22Rv1 (cell line): ENCODE data around the gene DAAM2.

Experiments
- ZFX ChIP-seq: fragments of 450-650 bp; IDR thresholded peaks from 2 replicates; pipeline ENCODE4 v1.6.1; 2017; ENCODE audit warnings: antibody characterized with exemption, borderline replicate concordance
- TF ChIP-seq, protein P1 (sequence below): fragments of 450-650 bp; IDR thresholded peaks from 2 replicates; pipeline ENCODE4 v1.5.1; 2017; ENCODE audit warnings: mild to moderate bottlenecking

GRCh38 chr6:39800034-39801032 is 8.2 kb downstream of the DAAM2 start:
- TF ChIP-seq, protein P1, sequence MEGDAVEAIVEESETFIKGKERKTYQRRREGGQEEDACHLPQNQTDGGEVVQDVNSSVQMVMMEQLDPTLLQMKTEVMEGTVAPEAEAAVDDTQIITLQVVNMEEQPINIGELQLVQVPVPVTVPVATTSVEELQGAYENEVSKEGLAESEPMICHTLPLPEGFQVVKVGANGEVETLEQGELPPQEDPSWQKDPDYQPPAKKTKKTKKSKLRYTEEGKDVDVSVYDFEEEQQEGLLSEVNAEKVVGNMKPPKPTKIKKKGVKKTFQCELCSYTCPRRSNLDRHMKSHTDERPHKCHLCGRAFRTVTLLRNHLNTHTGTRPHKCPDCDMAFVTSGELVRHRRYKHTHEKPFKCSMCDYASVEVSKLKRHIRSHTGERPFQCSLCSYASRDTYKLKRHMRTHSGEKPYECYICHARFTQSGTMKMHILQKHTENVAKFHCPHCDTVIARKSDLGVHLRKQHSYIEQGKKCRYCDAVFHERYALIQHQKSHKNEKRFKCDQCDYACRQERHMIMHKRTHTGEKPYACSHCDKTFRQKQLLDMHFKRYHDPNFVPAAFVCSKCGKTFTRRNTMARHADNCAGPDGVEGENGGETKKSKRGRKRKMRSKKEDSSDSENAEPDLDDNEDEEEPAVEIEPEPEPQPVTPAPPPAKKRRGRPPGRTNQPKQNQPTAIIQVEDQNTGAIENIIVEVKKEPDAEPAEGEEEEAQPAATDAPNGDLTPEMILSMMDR, result no peak
- no peak for TF ChIP-seq ZFX
